ENCODE data around the gene LIME1.

- no peak for TF ChIP-seq CTCF (IDR thresholded peaks at IDR 0.05 in 8 of 11, conservative IDR thresholded peaks at IDR 0.05 in 3 of 11)
- TF ChIP-seq POLR2A (IDR thresholded peaks at IDR 0.05), result no peak
- no peak for TF ChIP-seq POLR2AphosphoS5 (IDR thresholded peaks at IDR 0.05)
Measured at GRCh38 chr20:63747622-63748069, 11.2 kb downstream of the LIME1 start.
